Mesenteric fat pad (tissue), 1 donor: ENCODE data around the gene RUNX1. TPM values are rescaled to one million over a fixed set of nuclear protein-coding genes. Genes with fewer than 3 reads are reported as not detected.

Experiments used
- DNase-seq: peaks from one replicate; pipeline ENCODE4 v3.0.0-alpha.2; 2020; ENCODE audit warnings: low spot score
- total RNA-seq: library from RNA; stranded (reverse); fragmentation: NEBNext Ultra II Directional; extraction: Animal tissue kit (Norgen Biotek cat#: 25700); gene quantifications from one replicate; pipeline ENCODE4 v1.2.1, GENCODE V29; 2021
- donor health status: DM: yes; HTN: yes; CAD: no.

Gene RUNX1
- total RNA-seq, 1 donor from 2014 or later, result 129 TPM

DNA sequence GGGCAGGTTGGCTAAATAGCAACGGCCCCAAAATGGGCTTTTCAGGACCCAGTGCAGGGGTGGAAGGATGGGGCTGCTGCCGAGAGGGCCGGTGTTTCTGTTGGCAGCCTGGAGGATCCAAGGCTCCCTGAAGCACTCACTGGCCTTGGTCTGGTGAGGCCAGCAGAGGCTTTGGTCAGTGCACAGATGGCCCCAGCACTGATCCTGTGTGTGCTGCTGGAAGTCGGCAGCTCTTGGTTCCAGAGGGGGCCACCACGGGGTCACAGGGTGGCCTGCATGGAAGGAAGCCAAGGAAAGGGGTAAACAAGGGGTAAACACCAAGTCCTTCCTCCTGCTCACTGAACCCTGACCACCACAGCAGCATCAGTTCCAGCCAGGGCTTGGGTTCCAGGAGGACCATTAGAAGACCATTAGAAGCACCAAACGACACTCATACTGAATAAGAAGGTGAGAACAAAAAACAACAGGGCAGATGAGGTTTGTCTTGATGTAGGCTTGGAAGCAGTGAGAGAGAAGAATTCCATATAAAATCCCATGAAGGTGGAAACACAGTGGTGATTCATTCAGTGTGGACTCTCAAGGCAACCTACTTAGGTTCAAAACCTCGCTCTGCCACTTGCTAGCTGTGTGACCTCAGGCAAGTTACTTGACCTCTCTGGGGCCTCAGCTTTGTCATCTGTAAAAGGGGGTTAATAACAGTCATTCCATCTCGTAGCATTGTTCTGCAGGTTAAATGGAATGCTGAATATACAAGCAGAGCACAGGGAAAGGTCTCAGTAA lies 184.5 kb downstream of the RUNX1 start:
- no peak for DNase-seq

DNA sequence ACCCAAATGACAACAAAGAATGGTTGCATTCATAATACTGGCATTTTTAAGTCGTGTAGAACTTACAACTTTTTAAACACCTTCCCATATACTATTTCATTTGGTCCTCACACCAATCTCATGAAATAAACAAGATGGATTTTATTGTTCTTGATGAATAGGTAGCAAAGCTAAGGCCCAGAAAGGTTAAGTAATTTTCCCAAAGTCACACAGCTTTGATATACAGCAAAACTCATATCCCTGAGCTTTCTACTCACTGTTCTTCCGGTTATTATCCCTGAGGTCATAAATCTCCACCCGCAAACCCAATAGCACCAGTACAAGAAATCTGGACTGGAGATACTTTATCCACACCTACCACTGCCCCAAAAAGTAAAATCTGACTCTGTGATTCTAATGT lies 186.2 kb downstream of the RUNX1 start:
- DNase-seq, result no peak

DNA sequence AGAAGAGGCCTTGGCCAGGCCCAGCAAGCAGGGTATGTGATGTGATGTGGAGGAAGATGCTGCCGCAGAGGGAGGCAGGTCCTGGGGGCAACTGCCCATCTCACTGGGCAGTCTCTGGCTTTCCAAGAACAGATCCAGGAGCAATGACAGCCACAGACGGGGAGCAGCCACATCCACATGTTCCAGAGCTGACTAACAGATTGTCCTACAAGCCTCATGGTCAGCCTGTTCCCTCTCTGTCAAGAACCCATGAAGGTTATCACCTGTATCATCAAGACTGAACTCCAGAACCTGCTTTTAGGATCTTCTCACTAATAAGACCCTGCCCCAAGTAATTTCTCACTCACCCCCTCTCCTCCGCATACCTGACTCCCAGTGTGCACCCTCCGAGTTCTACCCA lies 187.8 kb downstream of the RUNX1 start:
- DNase-seq, result no peak

- DNase-seq, result no peak
These were observed 189.0 kb downstream of the RUNX1 start for GRCh38 chr21:34859976-34860653.

- peak; percentile 18 for DNase-seq
These were observed 190.5 kb downstream of the RUNX1 start for GRCh38 chr21:34858559-34858958.

DNA sequence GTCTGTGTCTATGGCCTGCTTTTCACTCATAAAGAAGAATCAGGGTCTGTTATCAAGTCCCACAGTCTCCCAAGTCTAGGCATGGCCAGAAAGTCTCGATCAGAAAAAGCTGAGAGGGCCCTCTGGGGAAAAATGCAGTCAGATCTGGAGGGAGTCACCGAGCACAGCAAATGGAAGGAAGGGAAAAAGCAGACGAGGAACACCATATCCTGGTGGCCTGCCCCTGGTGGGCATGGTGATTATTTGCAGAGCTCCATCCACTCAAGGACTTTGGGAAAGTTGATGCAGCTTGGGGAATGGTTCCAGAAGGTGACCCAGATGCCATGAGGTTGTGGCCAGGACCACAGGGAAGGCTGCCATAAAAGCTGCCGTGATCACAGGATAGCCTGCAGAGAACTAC lies 191.2 kb downstream of the RUNX1 start:
- peak; percentile 18 for DNase-seq

- DNase-seq, result peak; percentile 57
These were observed 191.9 kb downstream of the RUNX1 start for GRCh38 chr21:34857122-34857713.

- DNase-seq, result no peak
These were observed 196.7 kb downstream of the RUNX1 start for GRCh38 chr21:34852448-34852847.

- no peak for DNase-seq
These were observed 198.9 kb downstream of the RUNX1 start for GRCh38 chr21:34850166-34850690.

DNA sequence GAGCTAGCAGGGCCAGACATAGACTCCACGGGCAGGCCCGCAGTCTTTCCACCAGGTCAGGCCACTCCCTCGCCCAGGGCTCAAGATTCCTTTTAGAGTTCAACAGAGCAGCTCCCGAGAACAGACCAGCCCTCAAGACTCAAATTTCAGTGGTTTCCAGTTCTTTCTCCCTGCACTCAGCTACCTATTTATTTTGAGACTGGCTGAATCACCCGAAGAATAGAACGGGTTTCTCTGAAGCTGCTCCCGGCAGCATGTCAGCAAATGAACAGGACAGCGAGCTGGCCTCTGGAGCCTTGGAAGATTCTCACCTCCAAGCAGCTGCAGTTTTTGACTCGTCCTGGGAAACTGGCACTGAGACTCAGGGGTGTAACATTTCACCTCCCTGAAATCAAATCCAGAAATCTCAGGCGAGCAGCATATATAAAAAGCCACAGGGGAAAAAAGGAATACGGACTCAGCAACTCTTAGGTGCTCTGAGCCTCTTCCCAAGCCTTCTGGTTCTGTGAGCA lies 202.4 kb downstream of the RUNX1 start:
- DNase-seq, result no peak

DNA sequence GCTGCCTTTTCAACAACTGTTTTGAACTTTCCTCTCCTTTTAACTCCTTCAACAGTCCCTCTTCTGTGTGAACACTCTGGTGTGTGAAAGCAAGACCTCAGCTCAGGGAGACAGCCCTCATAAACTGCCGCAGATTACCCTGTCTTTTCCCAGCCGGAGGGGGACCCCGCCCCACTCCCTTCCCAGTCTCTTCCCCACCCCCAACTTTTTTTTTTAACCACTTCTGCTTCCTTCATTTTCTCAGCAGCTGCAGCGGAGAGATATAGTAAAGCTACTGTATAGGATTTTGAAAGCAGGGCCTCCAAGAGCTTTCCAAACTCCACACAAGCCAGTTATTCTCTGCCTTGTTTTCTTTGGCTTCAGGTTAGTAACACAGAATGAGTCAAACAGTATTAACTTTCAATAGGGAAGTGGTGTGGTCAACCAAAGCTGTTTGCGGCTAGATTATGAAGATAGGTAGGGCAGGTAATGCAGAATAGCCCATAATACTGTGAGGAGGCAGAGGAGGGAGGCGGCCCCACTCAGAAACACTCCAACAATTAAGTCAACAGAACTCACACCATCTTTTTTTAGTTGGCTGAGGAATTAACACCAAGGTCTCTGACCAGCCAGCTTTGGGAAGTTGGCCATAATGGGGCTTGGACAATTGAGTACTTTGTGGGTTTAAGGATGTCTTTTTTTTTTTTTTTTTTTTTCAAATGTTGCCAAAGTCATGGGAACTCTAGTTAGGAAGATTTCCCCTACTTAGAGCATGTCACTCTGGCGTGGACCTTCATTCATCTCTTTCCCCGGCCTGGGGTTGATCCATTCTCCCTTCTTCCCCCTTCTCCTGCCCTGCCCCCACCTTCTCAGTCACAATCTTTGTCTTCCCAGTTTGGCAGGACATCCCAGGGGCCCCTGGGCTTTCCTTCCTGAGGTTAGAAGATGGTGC lies 203.3 kb downstream of the RUNX1 start:
- no peak for DNase-seq

DNA sequence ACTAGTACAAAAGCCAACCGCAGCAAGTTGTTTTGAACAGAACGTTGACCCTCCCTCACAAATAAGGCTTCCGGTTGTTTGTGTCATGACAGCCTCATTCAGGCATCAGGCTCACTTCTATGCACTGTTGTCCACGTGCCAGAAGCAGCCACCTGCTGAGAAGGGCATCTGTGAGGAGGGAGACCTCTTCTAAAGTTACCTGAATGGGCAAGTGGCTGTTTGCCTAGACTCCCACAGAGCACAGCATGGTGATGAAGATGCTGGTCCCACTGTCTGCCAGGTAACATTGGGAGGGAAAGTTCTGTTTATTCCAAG lies 204.2 kb downstream of the RUNX1 start:
- no peak for DNase-seq

GRCh38 chr21:34844013-34844923 lies 204.8 kb downstream of the RUNX1 start:
- DNase-seq, result no peak

- no peak for DNase-seq
These were observed 205.5 kb downstream of the RUNX1 start for GRCh38 chr21:34843562-34843961.

DNA sequence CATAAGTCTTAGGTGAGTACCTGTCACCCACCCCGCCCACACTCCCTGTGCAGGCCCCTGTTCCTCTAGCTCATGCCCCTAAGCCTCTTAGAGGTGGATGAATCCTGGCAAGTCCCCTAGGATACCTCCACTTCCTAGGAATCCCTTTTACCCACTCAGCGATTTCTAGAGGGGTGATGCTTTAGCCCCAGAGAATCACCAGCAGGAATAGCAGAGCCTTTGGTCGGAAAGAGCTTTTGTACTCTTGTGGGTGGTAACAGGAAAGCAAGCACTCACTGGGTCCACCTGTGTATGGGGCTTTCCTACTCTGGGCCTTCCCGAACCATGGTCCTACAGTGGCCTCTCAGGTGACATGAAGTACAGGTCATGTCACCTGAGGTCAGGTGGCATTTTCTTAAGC lies 207.9 kb downstream of the RUNX1 start:
- DNase-seq, result no peak

GRCh38 chr21:34840693-34841092 lies 208.4 kb downstream of the RUNX1 start:
- no peak for DNase-seq

- DNase-seq, result no peak
These were observed 209.9 kb downstream of the RUNX1 start for GRCh38 chr21:34838956-34839820.

DNA sequence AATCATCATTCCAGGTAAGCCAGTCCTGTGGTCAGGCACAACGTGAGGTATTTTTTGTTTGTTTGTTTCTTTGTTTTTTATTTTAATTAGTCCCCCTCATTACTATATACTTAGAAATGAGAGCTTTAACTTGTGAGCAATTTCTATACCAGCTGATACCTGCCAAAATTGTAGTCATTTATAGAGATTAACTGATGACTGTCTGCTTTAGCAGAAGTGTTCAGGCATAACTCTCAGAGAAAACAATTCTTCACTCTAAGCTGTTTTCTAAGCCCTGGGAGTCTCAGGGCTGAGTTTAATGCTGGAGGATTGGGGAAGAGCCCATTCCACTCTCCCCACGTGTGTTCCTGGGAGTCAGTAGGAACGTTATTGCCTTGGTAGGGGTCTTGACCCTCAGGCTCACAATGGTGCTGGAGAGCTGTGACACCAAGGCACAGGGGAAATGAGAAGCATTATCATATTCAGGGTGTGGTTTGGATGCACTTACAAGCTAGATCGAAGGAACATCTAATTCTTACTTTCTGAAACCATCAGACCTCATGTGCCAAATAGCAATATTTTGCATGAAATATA lies 212.1 kb downstream of the RUNX1 start:
- DNase-seq, result no peak
